OCI-LY7 (cell line): ENCODE results near the gene ZFR.

Experiments
- EZH2phosphoT487 ChIP-seq: fragments of 200-600 bp; sonication (generic); IDR thresholded peaks from 2 replicates; pipeline ENCODE4 v1.6.1; 2018; ENCODE audit warnings: low read depth, borderline replicate concordance, mild to moderate bottlenecking, mixed run types, antibody characterized with exemption, low read length, moderate library complexity, mixed read lengths
- TF ChIP-seq, protein P1 (sequence below): fragments of 200-600 bp; sonication (generic); conservative IDR thresholded peaks from 2 replicates; pipeline ENCODE4 v1.5.1; 2014; ENCODE audit warnings: mild to moderate bottlenecking, antibody characterized with exemption, low read length, moderate library complexity, mixed read lengths

DNA sequence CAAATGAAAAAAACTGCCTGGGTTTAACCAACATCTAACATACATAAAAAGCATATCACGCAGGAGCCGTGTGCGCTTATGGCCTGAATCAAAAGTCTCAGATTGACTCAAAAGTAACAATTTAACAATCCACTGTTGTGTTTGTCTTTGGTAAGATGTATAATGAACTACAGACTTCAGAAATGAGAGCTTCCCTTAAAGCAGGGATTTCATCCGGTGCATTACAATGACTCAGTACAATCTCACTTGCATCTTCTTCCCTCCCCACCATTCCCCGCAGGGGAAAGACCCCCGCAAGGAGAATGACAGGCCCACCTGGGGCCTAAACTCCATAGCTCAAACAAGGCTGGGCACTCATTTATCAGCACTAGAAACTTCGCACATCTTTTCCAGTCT lies 1.4 kb downstream of the ZFR start:
- TF ChIP-seq, protein P1, sequence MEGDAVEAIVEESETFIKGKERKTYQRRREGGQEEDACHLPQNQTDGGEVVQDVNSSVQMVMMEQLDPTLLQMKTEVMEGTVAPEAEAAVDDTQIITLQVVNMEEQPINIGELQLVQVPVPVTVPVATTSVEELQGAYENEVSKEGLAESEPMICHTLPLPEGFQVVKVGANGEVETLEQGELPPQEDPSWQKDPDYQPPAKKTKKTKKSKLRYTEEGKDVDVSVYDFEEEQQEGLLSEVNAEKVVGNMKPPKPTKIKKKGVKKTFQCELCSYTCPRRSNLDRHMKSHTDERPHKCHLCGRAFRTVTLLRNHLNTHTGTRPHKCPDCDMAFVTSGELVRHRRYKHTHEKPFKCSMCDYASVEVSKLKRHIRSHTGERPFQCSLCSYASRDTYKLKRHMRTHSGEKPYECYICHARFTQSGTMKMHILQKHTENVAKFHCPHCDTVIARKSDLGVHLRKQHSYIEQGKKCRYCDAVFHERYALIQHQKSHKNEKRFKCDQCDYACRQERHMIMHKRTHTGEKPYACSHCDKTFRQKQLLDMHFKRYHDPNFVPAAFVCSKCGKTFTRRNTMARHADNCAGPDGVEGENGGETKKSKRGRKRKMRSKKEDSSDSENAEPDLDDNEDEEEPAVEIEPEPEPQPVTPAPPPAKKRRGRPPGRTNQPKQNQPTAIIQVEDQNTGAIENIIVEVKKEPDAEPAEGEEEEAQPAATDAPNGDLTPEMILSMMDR, result no peak
- TF ChIP-seq EZH2phosphoT487, result no peak
